HG03025 (cell line): Measurements from ENCODE around the gene PIP4K2A.

Experiments
- ATAC-seq: cut with Tn5 transposase; IDR thresholded peaks from one replicate; pipeline ENCODE4 v1.9.1; 2021; ENCODE audit warnings: mild to moderate bottlenecking, moderate library complexity; ENCODE audit not compliant: unreplicated experiment, low FRiP score

PIP4K2A gene

GRCh38 chr10:22607261-22607660 is 107.1 kb downstream of the PIP4K2A start:
- ATAC-seq: no peak

DNA sequence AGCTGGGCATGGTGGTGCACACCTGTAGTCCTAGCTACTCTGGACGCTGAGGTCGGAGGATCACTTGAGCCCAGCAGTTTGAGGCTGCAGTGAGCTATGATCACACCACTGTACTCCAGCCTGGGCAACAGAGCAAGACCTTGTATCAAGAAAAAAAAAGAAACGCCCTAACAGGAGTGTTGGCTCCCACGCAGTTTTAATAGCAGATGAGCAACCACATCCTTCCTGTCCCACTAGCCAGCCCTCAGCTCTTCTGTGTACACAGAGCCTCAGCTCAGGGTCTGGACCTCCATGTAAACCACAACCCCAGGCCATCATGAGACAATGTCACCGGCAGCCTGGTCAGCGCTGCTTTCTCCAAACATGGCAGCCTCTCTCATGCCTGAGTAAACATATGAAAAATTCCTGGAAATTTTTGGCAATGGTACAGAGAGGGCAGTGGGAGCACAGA is 108.2 kb downstream of the PIP4K2A start:
- ATAC-seq: peak; percentile 96

DNA sequence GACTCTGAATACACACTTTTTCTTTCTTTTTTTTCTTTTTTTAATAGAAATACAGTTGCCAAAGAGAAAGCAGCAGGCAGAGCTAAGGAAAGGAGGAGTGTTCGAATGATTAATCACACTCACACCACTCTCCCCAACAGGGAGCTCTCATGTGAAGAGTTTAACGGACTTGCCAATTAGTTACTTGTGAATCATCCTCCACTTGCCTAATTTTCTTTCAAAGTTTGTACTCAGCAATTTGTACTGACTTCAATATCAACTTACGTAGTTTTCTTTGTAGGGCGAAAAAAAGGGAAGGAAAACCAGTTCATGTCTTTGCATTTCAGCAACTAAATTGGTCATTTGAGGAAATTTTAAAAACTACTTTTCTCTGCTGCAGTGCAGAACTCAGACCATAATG is 109.2 kb downstream of the PIP4K2A start:
- ATAC-seq: no peak

DNA sequence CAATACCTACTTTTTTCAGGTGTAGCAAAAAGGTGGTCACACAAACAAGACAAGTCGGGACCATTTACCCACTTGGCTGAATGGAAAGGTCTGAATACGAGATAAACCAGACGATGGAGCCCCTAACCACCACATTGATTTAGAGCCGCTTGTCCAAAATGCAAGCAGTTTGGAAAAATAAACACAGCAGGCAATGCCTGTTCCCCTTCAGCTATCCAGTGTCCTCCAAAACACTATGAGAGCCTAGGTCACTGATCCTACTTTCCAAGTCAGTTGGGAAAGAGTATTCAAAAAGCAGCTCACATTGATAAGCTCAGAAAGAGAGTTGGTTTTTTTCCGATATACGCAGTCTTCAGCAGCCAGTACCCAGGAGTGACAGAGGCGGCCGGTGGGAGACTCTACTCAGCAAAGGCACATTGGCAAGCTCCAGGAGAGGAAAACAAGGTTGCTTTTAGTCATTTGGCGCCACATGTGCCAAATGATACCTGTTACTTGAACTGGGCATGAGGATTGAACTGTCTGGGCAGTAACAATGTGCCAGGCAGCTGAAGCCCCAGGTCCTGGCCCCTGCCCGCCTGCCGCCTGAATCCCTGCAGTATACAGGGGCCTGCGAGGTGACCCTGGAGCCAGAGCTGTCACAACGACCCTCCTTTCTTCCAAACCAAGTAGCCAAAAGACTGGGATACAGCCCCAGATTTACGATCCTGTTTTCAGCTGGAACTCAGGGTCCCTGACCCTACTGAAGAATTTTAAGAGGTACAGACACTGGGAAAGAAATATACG is 109.8 kb downstream of the PIP4K2A start:
- ATAC-seq: no peak

DNA sequence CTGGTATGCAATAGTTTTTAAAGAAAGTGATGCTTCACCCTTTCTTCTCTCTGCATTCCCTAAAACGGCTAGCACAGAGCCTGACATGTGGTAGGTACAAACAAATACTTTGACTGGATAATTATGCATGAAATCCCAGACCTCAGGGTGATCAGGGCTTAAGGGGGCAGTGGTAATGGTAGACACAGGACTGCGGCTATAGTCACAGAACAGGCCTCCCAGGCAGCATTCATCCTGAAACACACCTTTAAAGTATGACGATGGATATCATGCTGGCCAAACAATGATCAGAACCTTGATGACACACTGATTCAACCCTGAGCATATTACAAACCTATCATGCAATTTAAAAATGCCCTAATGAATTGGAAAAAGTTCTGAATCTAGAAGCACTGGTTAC is 110.8 kb downstream of the PIP4K2A start:
- ATAC-seq: no peak

- ATAC-seq: no peak
Measured at GRCh38 chr10:22601618-22602017, 112.8 kb downstream of the PIP4K2A start.

GRCh38 chr10:22599636-22600228 is 114.6 kb downstream of the PIP4K2A start:
- ATAC-seq: no peak

DNA sequence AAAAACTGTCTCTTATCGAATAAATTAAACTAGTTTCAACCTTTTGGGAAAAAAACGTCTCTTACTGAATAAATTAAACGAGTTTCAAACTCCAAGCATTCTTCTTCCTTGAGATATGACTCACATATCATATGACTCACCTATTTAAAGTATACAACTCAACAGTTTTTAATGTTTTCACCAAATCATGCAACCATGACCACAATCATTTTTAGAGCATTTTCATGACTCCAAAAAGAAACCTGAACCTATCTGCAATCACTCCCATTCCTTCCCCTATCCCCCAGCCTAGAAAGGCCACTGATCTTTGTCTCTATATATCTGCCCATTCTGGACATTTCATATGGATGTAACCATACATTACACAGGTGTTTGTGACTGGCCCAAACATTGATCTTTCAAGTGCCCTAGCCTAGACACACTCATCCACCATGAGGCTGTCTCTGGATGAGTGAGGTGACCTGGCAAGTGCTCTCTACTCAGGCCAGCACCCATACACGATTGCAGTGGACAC is 115.3 kb downstream of the PIP4K2A start:
- ATAC-seq: no peak

DNA sequence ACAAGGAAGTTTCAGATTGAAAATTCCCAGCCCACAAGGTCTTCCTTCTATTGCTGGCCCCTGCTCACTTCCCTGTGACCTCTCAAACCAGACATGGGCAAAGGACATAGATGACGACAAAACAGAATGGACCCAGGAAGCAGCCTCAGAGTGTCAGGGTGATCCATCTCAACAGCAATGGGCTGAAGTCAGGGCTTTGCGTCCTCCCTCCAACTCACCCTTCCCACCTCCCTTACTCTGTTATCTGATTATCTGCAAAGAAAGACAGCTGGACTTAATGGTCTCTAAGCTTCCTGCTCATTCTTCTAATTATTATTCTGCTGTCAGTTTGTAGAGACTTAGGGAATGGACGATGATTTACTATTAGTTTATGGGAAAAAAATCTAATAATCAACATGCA is 115.9 kb downstream of the PIP4K2A start:
- ATAC-seq: no peak

- ATAC-seq: no peak
Measured at GRCh38 chr10:22597138-22597537, 117.2 kb downstream of the PIP4K2A start.

- ATAC-seq: no peak
Measured at GRCh38 chr10:22593636-22594198, 120.7 kb downstream of the PIP4K2A start.

DNA sequence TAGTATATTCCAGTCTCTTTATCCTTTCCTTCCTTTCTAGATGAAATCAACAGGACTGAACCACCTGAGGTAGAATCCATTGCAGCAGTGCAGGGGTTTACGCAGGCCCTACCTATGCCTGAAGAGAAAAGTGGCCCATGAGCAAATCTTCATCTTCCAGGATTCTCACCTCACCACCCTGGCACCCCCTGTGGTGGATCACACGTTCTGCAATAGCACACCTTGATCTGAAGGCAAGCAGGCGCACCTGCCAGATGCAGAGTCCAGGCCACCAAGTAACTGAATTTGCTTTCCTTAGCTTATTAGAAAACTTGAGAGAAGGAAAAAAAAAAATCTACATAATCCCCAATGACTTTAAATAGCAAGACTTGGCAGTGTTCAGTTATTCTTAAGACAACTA is 121.4 kb downstream of the PIP4K2A start:
- no peak for ATAC-seq

GRCh38 chr10:22589851-22590514 is 124.4 kb downstream of the PIP4K2A start:
- ATAC-seq: no peak

- ATAC-seq: no peak
Measured at GRCh38 chr10:22588462-22588861, 125.9 kb downstream of the PIP4K2A start.

DNA sequence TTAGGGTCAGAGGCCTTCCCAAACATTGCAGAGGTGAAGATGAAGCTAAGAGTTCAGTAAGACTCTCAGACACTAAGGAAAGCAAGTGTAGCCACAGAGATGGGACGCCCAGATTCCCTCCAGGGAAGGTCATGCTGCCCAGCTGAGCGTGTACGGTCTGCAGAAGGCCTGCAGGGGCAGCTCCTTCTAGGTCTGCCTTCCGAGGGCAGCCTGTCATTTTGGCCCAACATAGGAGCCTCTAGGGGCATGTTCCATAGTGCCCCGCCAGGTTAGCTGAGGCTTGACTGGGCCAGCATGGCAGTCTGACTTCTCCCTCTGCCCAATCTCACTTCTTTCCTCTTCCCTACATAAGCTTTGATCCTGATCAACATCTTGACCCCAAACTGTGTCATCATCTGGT is 130.7 kb downstream of the PIP4K2A start:
- ATAC-seq: no peak

- ATAC-seq: no peak
Measured at GRCh38 chr10:22581461-22581860, 132.9 kb downstream of the PIP4K2A start.

GRCh38 chr10:22580711-22581110 is 133.7 kb downstream of the PIP4K2A start:
- ATAC-seq: no peak

GRCh38 chr10:22579826-22580225 is 134.6 kb downstream of the PIP4K2A start:
- no peak for ATAC-seq

DNA sequence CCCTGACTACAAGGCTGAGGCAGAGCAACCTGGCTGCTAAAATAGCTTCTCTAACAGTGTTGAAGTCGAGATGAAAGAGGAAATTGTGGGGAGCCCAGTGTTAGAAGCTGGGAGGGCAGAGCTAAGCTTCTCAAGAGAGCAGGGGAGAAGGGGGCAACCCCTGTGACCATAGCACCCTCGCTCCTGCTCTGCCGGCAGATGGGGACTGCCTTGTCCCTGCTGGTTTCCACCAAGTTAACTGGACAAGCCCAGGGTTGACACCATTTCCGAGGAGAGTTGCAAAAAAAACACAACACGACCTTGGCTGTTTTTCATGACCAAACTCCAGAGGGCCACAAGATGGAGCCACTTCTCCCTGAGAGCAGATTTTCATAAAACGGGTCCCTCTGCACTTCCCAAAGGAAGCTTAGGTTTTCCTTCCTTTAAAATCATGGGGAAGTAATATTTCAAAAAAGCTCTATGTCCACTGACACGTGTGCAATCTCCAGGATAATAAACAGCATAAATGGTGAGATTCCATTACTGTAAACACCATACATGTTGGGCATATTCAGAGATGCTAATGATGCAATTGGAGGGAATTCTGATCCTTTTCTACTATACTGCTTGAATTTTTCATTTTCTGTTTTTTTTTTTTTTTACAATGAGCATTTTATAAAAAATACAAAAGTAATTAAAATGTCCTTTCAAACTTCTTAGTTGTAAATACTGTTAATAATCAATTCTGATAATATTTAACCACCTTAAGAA is 140.4 kb downstream of the PIP4K2A start:
- no peak for ATAC-seq

DNA sequence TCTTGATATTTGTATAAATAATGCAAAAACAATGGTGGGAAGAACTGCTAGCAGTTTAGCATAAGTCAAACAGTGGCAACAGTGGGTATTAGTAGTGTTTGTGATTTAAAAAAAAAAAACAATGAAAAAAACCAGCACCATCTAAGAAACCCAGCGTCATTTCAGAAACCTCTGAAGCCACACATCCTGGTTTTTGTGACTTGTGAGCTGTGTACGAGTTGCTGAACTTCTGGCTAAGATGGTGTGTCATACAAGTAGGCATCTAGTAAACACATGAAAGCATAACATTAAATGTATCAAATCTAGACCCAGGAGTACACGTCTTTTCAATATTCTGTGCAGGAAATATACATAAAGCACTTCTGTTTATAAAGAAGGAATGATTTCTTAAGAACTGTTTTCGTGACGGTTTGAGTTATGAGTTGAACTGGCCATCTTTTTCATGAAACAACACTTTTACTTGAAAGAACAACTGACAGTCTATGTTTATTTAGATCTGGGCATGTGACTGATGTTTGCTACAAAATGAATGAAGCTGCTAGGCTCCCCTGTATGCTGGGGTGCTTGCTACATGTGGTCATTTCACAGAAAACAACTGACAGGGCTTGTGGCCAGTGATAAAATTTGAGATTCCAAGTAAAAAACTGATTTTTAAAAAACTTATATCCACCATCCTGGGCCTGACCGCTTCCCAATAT is 143.5 kb downstream of the PIP4K2A start:
- no peak for ATAC-seq
